Stimulated activated naive CD8-positive, alpha-beta T cell treated with anti-CD3 and anti-CD28 coated beads, Interleukin-15, amount 100 ng/mL, for 72 hours (primary cell): ENCODE results near the gene POPDC2.

Source experiments
- ATAC-seq: fragments of 150-1000 bp; cut with Tn5 transposase; 2 replicates; pipeline ENCODE4 v1.10.0; 2021; ENCODE audit warnings: mild to moderate bottlenecking, moderate library complexity
- DNase-seq, 2 donors: peaks; one replicate each; pipeline ENCODE4 v3.0.0; 2021 to 2022
- H3K27ac Mint-ChIP-seq, 2 donors: one replicate each; pipeline ENCODE4 v1.8.0; 2022; ENCODE audit warnings: mild to moderate bottlenecking in 2 of 2, mixed read lengths in 2 of 2, moderate library complexity in 2 of 2
- H3K27me3 Mint-ChIP-seq: one replicate; pipeline ENCODE4 v1.8.0; 2022; ENCODE audit warnings: mixed read lengths
- H3K4me1 Mint-ChIP-seq: one replicate; pipeline ENCODE4 v1.8.0; 2022; ENCODE audit warnings: mild to moderate bottlenecking, mixed read lengths
- H3K4me3 Mint-ChIP-seq, 2 donors: one replicate each; pipeline ENCODE4 v1.8.0; 2022; ENCODE audit warnings: mild to moderate bottlenecking in 2 of 2, mixed read lengths in 2 of 2, moderate library complexity in 1 of 2
- H3K9me3 Mint-ChIP-seq, 2 donors: one replicate each; pipeline ENCODE4 v1.8.0; 2022; ENCODE audit warnings: mixed read lengths in 2 of 2

POPDC2 gene

GRCh38 chr3:119619094-119619493 is 41.3 kb downstream of the POPDC2 start:
- DNase-seq (no peak), ATAC-seq (no peak)
- no peaks in the 10 kb centered on the region for H3K4me1 Mint-ChIP-seq
- H3K9me3 Mint-ChIP-seq = no peaks in the 10 kb centered on the region
- peaks cover 27% of the 10 kb centered on the region for H3K27me3 Mint-ChIP-seq
- no peak overlapping the region for H3K4me3 Mint-ChIP-seq
- H3K27ac Mint-ChIP-seq = no peak overlapping the region

DNA sequence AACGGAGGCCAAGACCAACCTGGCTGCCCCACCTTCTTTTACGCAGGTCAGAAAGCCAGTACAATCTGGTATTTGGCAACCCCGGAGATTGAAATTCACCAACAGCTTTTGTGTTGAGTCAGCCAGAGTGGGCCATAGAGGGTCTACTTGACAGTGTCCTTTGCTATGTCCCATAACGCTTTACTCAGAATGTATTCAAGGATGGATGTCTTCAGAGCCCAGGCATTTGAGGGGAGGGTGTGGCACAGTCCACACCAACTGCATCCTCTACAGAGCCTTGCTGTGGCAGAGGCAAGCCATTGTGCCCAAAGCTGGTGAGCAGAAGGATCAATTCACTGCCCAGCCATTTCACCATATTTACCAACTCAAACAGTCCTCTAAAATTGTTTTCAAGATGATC is 44.3 kb downstream of the POPDC2 start:
- no peak for ATAC-seq
- Mint-ChIP-seq H3K27ac (no peak overlapping the region), H3K4me3 (no peak overlapping the region), H3K27me3 (peaks cover 44% of the 10 kb centered on the region), H3K9me3 (no peaks in the 10 kb centered on the region), H3K4me1 (no peaks in the 10 kb centered on the region)
- no peak for DNase-seq

GRCh38 chr3:119613872-119614271 is 46.5 kb downstream of the POPDC2 start:
- DNase-seq = no peak
- Mint-ChIP-seq H3K27me3 (peaks cover 60% of the 10 kb centered on the region), H3K4me1 (no peaks in the 10 kb centered on the region), H3K9me3 (no peaks in the 10 kb centered on the region), H3K4me3 (no peak overlapping the region), H3K27ac (no peak overlapping the region)
- ATAC-seq = no peak

DNA sequence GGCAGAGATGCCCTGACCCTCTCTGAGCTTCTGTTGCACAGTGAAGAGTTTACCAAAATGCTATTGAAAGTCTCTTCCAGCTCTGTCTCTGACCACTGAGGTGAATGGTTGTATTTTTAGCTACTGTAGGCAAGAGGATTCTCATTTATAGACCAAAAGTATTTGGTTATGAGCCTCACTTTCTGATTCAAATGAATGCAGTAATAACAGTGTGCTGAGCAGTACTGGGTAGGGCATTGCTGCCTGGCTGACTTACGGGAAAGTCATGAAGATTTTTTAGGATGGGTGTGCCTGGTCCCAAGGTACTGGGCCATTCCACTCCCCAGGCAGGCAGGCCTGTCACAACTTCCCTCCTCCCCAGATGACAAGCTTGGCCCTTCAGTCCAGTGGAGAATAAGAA is 47.2 kb downstream of the POPDC2 start:
- Mint-ChIP-seq H3K27me3 (peaks cover 60% of the 10 kb centered on the region), H3K4me1 (no peaks in the 10 kb centered on the region), H3K4me3 (no peak overlapping the region), H3K9me3 (no peaks in the 10 kb centered on the region), H3K27ac (no peak overlapping the region)
- DNase-seq (no peak), ATAC-seq (no peak)

DNA sequence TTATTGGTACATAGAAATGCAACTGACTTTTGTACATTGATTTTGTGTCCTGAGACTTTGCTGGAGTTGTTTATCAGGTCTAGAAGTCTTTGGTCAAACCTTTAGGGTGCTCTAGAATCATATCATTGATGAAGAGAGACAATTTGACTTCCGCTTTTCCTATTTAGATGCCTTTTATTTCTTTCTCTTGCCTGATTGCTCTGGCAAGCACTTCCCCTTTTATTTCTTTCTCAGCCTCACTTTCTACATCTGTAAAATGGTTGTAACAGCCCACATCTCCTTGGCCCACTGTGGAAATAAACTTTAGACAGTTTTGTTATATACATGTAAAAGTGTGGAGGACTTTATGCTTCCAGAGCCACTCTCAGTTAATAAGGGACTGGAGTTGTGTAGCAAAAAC is 48.7 kb downstream of the POPDC2 start:
- Mint-ChIP-seq H3K4me1 (no peaks in the 10 kb centered on the region), H3K4me3 (no peak overlapping the region), H3K27ac (no peak overlapping the region), H3K9me3 (no peaks in the 10 kb centered on the region), H3K27me3 (peaks cover 60% of the 10 kb centered on the region)
- DNase-seq = no peak
- no peak for ATAC-seq

GRCh38 chr3:119609301-119609700 is 51.1 kb downstream of the POPDC2 start:
- no peak for ATAC-seq
- H3K4me3 Mint-ChIP-seq = no peak overlapping the region

DNA sequence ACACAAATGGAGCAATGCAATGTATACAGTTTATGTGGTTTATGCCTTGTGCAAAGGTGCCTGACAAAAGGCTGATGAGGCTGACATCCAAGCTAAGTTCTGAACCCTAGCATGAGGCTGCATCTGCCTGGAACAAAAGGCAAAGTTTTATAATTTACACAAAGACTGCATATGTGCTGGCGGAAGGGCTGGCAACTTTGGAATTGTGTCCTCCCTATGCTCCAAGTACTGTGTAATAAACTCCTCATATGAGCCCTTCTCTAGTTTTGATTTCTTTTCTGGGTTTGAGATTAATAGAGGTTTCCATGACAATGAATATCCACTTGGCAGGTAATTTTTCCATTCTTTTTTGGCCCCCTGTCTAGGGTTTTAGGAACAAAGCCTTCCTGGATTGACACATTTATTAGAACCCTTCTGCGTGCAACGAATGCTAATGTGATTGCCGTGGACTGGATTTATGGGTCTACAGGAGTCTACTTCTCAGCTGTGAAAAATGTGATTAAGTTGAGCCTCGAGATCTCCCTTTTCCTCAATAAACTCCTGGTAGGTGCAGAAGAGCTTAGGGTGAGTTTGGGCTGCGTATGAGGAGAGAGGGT is 51.9 kb downstream of the POPDC2 start:
- peaks cover 8% of the 10 kb centered on the region for H3K4me1 Mint-ChIP-seq
- ATAC-seq (no peak), DNase-seq (no peak)
- no peaks in the 10 kb centered on the region for H3K9me3 Mint-ChIP-seq
- H3K27ac Mint-ChIP-seq = no peak overlapping the region
- H3K4me3 Mint-ChIP-seq = no peak overlapping the region
- peaks cover 61% of the 10 kb centered on the region for H3K27me3 Mint-ChIP-seq

More at GRCh38 chr3:119609301-119609700, 51.1 kb downstream of the POPDC2 start:
- DNase-seq = no peak
- Mint-ChIP-seq H3K4me1 (peaks cover 8% of the 10 kb centered on the region), H3K9me3 (no peaks in the 10 kb centered on the region), H3K27me3 (peaks cover 61% of the 10 kb centered on the region), H3K27ac (no peak overlapping the region)

GRCh38 chr3:119604878-119605277 is 55.5 kb downstream of the POPDC2 start:
- peak; percentile 81 for ATAC-seq
- Mint-ChIP-seq H3K27me3 (peaks cover 34% of the 10 kb centered on the region), H3K4me3 (no peak overlapping the region), H3K9me3 (no peaks in the 10 kb centered on the region), H3K4me1 (peaks cover 23% of the 10 kb centered on the region), H3K27ac (peak overlapping the region in 1 of 2 donors; percentile 23)
- DNase-seq = no peak

DNA sequence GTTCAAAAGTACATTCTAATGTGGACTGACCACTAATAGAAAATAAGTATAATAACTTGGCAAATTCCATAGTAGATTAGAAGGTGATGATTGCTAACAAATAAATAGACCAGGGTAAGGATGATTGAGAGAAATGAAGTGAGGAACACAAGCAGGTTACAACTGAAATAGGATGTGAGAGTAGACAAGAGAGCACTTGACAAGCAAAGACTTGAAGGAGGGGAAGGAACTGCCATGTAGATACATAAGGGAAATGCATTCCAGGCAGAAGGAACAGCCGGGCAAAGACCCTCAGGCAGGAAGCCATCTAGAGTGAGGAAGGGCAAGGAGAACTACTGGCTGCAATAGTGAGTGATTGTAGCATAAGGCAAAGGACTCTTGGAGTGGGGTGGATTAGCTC is 57.7 kb downstream of the POPDC2 start:
- Mint-ChIP-seq H3K4me1 (peaks cover 45% of the 10 kb centered on the region), H3K4me3 (no peak overlapping the region), H3K9me3 (no peaks in the 10 kb centered on the region), H3K27ac (no peak overlapping the region), H3K27me3 (peaks cover 12% of the 10 kb centered on the region)
- no peak for DNase-seq
- ATAC-seq = no peak

- H3K27me3 Mint-ChIP-seq = no peaks in the 10 kb centered on the region
- H3K9me3 Mint-ChIP-seq = no peaks in the 10 kb centered on the region
- no peak for DNase-seq
- no peak overlapping the region for H3K27ac Mint-ChIP-seq
- H3K4me1 Mint-ChIP-seq = peaks cover 56% of the 10 kb centered on the region
- peak; percentile 16 for ATAC-seq
- no peak overlapping the region for H3K4me3 Mint-ChIP-seq
Observed at GRCh38 chr3:119601154-119601553, 59.2 kb downstream of the POPDC2 start.

DNA sequence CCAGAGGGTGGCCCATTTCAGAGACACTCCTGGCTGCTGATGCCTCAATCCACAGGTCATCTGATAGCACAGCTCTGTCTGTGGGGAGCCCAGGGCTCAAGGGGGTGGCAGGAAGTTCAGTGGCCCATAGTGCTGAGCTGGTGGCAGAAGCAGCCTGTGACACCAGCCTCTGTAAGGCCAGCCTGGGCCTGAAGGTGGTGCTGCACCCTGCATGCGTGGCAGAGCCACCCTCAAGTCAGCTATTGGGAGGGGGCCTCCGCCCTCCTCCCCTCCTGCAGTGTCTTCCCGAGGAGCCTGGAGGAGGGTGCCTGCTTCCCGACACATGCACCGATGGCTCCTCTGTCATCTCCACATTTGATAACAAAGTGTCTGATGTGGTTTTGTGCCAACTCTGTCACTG is 59.7 kb downstream of the POPDC2 start:
- H3K27ac Mint-ChIP-seq = no peak overlapping the region
- H3K4me1 Mint-ChIP-seq = peaks cover 61% of the 10 kb centered on the region
- H3K4me3 Mint-ChIP-seq = no peak overlapping the region
- DNase-seq = peak; percentile 25 to 39
- H3K27me3 Mint-ChIP-seq = no peaks in the 10 kb centered on the region
- peak; percentile 83 for ATAC-seq
- no peaks in the 10 kb centered on the region for H3K9me3 Mint-ChIP-seq

DNA sequence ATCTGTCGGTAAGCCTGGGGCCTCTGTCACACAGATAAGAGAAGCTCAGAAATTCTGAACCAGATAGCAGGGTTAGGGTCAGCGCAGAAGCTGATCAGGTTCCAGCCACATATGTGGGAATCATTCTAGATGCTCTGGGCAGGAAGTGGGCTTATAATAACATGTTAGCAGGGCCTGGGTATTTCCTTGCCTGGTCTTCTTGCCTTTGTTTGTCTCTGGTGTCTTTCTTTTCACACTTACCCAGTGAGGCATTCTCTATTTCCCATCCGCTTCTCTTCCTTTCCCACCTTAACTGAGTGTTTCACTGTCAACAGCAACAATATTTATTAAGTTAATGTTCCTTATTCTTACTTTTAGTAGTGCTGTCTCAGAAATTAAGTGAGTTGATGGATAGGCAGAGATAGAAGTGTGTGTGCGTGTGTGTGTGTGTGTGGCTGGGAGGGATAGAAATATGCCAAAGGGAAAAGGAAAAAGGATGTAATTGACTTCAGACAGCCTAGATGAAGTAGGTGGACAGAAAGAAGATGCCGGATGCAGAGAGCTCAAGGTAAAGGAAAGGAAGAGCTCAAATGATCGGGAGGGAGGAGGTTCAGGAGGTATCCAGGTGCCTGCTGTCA is 60.7 kb downstream of the POPDC2 start:
- Mint-ChIP-seq H3K27ac (peak overlapping the region; percentile 2 to 55), H3K4me1 (peaks cover 56% of the 10 kb centered on the region), H3K27me3 (no peaks in the 10 kb centered on the region), H3K9me3 (no peaks in the 10 kb centered on the region), H3K4me3 (no peak overlapping the region)
- DNase-seq = no peak
- ATAC-seq = no peak

DNA sequence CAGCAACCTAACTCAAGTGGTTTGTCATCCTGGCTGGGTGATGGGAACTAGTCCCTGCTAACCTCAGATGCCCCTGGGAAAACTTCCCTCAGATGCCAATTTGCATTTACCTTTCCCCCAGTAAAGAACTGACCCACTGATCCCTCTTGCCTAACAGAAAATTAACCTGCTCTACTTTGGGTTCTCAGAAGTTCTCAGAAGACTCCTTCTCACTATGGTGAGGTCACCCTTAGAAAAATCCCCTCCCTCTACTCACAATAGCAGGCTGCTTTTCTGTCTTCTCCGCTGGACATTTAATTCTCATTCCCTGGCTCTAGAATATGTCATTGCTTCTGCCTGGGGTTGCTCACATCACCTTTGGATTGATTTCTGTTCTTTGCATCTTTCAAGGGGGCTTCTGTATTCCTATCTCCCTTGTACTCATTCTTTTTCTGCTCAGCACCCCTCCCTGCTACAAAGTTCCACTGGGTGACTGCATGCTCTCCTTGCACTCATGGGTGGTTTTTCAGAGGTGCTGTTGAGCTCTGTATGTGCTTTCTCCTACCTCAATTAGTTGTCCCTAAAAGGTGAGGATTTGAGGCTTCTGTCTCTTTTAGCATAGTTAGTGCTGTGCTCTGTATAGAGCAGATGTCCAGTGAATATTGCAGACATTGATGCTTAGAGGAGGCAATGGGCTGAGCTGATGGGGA is 61.8 kb downstream of the POPDC2 start:
- Mint-ChIP-seq H3K4me1 (peaks cover 56% of the 10 kb centered on the region), H3K27me3 (no peaks in the 10 kb centered on the region), H3K4me3 (peak overlapping the region in 1 of 2 donors; percentile 1), H3K27ac (peak overlapping the region in 1 of 2 donors; percentile 57), H3K9me3 (no peaks in the 10 kb centered on the region)
- no peak for DNase-seq
- peak; percentile 75 for ATAC-seq

- no peaks in the 10 kb centered on the region for H3K9me3 Mint-ChIP-seq
- H3K27ac Mint-ChIP-seq = peak within 1 kb of the TSS in 1 of 2 donors; percentile 23
- H3K4me1 Mint-ChIP-seq = peaks cover 56% of the 10 kb centered on the region
- DNase-seq = no peak
- H3K4me3 Mint-ChIP-seq = peak within 1 kb of the TSS in 1 of 2 donors; percentile 1
- ATAC-seq = no peak
- no peaks in the 10 kb centered on the region for H3K27me3 Mint-ChIP-seq
Observed at GRCh38 chr3:119597548-119598288, 62.7 kb downstream of the POPDC2 start, which contains the start of gene PLA1A. PLA1A (plus strand) TSS chr3:119597885; CDS start chr3:119597914, 29 bp downstream.

- H3K4me1 Mint-ChIP-seq = peaks cover 54% of the 10 kb centered on the region
- no peaks in the 10 kb centered on the region for H3K9me3 Mint-ChIP-seq
- DNase-seq (no peak), ATAC-seq (no peak)
- no peak overlapping the region for H3K4me3 Mint-ChIP-seq
- H3K27me3 Mint-ChIP-seq = no peaks in the 10 kb centered on the region
- no peak overlapping the region for H3K27ac Mint-ChIP-seq
Observed at GRCh38 chr3:119596398-119596797, 64.0 kb downstream of the POPDC2 start.
